Activated naive CD4-positive, alpha-beta T cell (primary cell): ENCODE measurements around the gene ZCCHC3.
"Not testable (repeated sequence)": the region's sequence is repeated elsewhere in the genome, so short reads cannot be mapped to it uniquely, and the experiment has no call there.

Experiments
- DNase-seq, 4 experiments: peaks; one replicate each; lab custom pipeline; 2025; lab: John Stamatoyannopoulos, UW

The ZCCHC3 gene, protein sequence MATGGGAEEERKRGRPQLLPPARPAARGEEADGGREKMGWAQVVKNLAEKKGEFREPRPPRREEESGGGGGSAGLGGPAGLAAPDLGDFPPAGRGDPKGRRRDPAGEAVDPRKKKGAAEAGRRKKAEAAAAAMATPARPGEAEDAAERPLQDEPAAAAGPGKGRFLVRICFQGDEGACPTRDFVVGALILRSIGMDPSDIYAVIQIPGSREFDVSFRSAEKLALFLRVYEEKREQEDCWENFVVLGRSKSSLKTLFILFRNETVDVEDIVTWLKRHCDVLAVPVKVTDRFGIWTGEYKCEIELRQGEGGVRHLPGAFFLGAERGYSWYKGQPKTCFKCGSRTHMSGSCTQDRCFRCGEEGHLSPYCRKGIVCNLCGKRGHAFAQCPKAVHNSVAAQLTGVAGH

DNA sequence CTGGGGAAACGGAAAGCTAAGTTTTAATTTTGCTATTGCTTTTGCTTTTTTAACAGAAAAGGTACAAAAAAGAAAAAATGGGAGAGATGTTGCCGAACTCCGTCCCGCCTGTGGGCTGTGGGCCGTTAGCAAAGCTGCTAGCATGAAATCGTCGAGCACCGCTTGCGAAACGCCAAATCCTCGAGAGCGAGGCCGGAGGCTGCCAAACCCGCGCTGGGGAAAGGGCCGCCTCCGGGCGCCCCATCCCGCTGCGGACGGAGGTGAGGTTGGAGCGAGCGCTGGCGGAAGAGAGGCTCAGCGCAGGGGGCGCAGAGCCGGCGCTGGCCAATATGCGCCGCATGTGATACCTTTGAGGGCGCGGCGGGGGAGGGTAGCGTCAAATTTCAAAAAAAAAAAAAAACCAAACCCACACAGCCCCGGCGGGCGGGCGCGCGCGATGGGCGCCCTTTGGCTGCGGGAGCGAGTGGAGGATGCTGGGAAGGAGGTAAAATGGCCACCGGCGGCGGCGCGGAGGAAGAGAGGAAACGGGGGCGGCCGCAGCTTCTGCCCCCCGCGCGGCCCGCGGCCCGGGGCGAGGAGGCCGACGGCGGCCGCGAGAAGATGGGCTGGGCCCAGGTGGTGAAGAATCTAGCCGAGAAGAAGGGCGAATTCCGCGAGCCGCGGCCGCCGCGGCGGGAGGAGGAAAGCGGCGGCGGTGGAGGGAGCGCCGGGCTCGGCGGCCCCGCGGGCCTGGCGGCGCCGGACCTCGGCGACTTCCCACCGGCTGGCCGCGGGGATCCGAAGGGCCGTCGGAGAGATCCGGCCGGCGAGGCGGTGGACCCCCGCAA lies at the start of gene ZCCHC3:
Gene ZCCHC3 (plus strand): TSS at position 473 of the 827 bp plus-strand sequence. CDS start 17 bp downstream, at position 490.
- DNase-seq: peak; percentile 54 to 81 (median 68)

DNA sequence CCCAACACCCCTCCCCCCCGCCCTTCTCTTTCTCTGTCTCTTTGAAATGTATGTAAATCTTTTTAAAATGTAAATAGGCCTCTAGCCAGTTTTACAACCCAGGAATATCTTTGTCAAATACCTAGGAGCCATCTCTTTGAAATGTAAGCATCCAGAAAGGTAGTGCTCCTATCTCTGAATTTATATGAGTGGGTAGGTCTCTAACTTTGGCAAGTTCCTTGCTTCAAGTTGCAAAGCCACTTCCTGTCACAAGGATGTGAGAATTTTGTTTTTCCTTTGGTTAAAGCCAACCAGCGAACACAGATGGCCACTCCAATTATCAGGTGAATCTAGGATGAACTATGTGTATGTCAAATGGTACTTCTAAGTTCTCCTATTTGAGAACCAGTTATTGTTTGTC lies 46.0 kb upstream of the ZCCHC3 start:
- no peak for DNase-seq

DNA sequence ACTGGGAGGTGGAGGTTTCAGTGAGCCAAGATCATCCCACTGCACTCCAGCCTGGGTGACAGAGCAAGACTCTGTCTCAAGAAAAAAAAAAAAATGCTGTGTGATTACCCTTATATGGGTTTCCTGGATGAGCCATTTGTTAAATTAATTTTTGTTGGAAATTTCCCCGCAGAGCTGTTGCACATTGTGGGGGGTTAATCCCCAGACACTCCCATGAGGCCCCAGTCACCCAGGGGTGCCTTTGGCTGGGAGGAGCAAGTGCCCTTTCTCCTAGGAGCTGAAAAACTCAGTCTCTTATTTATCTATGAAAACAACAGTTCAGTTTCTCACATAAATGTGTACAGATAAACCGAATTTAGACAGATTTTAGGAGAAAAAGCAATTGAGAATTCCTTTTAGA lies 44.6 kb upstream of the ZCCHC3 start:
- no peak for DNase-seq

DNA sequence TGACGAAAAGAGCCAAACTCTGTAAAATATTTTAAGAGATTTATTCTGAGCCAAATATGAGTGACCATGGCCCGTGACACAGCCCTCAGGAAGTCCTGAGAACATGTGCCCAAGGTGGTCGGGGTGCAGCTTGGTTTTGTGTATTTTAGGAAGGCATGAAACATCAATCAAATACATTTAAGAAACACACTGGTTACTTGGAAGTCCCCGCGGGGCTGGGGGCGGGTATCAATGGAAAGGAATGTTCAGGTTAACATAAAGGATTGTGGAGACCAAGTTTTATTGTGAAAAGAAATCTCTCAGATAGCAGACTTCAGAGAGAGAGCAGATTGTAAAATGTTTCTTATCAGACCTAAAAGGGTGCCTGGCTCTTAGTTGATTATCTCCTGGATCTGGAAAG lies 43.9 kb upstream of the ZCCHC3 start:
- not testable (repeated sequence) for DNase-seq

DNA sequence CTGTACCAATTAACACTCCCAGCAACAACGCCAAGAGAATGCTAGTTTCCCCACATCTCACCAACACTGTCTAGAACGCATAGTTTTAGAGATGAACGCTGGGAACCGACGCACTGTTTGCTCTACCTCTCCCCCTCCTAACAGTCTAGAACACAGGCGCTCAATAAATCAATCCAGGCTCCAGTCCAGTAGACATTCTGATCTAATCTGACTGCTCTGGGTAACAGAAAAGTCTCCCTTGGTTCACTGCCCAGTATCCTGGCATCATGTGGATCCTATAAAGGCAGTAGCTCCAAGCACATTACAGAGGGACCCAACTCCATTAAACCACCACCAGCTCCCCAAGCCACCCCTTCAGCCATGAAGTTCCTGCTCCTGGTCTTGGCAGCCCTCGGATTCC lies 40.0 kb upstream of the ZCCHC3 start, which contains the start of gene DEFB132:
Gene DEFB132 (plus strand): TSS at position 306 of the 400 bp plus-strand sequence. CDS start 55 bp downstream, at position 361.
- DNase-seq: no peak

DNA sequence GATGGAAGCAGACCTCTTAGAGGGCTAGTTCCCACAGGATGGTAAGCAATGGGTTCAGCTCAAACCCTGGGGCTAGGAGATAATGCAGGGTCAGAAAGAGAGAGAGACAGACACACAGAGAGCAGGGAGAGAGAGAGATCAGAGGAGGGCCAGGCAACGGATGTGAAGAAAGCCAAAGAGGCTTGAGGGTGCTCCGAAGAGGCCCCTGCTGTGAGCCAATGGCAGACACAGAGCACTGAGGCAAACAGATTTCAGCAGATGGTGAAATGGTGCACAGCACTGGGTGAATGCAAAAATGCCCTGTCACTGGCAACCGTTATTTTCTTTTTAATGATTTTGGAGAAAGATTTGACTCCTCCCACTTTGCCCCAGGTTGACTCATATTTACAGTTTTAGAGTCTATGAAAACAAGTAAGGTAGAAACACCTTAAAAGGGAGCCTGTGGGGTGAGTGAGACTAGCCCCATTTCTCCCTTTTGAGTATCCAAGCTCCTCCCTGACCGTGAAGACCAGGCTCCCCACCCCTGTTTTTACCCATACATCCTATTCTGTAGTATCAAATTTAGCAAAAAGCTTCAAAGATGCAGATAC lies 39.0 kb upstream of the ZCCHC3 start:
- DNase-seq: no peak

DNA sequence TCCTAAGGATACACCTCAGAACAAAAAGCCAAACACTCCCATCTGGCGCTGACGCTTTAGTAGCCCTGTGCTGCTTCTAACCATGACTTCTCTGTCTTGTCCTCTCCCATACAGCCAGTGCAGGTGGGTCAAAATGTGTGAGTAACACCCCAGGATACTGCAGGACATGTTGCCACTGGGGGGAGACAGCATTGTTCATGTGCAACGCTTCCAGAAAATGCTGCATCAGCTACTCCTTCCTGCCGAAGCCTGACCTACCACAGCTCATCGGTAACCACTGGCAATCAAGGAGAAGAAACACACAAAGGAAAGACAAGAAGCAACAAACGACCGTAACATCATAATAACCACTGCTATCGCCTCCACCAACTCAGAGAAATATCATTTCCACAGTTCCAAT lies 38.4 kb upstream of the ZCCHC3 start:
- no peak for DNase-seq

DNA sequence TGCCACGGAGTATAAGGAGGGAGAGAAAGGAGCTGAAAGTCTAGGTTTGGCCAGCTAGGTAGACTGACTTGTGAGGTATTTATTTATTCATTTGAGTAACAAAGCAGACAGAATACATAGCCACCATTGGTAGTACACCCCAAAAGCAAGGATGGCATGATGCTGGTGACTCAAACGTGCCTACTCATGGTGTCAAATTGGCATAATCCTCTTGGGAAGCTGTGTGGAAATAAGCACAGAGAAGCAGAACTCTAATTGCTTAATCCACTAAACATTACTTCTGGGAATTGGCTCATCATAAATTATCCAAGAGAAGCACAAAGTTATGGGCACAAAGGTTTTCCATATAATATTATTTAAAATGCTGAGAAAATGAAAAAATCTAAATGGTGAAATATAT lies 37.4 kb upstream of the ZCCHC3 start:
- no peak for DNase-seq

DNA sequence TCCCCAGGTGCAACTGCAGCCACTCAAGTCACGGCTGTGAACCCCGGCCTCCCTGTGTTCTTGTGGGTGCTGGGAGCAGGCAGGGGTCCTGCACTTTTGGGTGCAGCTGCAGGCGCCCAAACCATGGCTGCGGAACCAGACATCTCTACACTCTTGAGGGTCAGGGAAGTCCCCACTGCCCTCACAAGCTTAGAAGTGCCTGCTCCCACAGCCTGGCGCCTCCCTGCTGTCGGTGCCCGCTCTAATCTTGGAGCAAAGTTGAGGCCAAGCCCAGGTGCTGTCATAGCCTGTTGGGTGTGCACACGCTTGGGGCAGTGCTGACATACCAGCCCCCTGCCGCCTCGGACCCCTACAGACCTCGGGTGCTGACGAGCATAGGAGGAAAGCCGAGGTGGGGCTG lies 33.7 kb upstream of the ZCCHC3 start:
- DNase-seq: no peak

DNA sequence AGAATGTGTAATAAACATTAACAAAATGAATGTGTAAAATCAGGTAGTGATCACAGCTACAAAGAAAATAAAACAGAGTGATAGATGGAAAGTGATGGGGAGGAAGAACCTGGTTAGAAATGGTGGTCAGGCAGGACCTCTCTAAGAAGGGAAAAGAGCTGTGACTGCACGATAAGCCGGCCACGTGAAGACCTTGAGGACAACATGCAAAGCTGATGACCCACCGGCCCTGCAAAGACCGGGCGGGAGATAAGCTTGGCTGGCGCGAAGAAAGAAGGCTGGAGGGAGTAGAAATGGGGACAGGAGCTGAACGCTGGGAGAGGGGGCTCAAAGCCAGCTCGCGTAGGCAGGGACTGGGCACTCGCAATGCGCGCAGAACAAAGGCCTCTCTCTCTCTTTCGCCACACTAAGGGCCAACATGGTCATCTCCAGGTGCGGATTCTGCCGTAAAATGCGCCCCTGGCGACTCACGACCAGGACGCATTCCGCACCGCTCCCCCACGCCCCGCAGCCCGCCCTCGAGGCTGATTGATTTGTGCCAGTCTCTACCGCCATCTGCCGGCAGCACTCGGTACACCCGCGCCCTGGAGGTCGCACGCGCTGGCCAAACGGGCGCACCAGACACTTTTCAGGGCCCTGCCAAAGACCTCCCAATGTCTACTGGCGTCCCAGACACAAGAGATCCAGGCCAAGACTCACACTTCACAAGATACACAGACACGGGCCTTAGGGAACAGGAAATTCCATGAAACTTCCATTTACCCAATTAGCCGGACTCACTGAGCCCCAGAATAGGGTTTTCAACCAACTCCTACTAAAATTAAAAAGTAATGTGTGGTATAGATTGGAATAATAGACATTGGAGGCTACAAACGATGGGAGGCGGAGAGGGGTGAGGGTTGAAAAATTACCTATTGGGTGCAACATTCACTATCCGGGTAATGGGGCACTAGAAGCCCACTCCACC lies 30.5 kb upstream of the ZCCHC3 start:
- peak; percentile 84 to 89 (median 86) for DNase-seq

DNA sequence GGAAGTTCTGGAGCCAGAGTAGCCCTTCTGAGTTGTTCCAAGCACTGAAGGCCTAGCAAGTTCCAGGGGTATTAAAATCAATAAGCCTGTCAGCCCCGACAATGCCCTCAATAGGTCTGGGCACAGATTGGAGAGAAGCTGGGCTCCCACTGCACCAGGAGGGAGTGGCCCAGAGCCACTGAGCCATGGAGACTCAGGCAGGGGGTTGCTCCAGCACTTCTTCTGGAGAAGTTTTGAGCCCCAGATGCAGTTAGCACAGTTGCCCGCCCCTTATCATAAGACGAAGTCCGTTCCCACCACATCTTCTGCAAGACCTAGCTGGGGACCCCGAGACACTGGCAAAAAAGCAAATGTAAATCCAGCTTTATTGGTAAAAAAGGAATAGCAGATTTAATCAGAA lies 26.9 kb upstream of the ZCCHC3 start:
- DNase-seq: no peak

DNA sequence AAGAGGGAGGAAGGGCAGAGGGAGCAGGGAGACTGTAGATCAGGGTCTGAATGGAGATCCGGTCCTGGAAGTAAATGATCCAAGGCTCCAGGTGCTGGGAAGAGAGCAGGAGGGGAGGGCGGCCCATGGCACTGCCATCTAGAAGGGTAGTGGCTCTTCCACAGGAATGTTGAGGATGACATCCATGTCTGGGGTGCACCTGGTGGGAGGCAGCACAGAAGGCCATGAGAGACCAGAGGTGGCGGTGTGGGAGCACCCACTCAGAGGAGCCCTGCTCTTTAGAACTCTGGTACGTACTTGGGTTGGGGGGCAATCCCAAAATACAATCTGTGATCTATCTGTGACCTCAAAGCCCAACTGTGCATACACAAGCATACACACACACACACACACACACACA lies 26.3 kb upstream of the ZCCHC3 start:
- no peak for DNase-seq

DNA sequence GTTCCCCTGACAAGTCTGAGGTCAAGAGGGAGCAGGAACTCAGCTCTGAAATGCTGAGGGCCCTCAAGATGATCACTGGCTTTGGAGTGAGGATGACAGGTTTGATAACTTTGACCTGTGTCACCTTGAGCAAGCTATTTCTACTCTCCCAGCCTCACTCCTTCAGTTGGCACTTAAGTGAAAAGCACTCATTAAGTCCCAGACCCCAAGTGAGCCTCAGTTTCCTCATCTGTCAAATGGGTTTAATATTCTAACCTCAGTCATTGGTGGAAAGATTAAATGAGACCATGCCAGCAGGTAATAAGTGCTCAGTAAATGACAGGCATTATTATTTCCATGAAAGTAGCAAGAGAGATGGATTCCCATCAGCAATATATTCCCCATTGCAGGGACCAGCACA lies 25.8 kb upstream of the ZCCHC3 start:
- no peak for DNase-seq

DNA sequence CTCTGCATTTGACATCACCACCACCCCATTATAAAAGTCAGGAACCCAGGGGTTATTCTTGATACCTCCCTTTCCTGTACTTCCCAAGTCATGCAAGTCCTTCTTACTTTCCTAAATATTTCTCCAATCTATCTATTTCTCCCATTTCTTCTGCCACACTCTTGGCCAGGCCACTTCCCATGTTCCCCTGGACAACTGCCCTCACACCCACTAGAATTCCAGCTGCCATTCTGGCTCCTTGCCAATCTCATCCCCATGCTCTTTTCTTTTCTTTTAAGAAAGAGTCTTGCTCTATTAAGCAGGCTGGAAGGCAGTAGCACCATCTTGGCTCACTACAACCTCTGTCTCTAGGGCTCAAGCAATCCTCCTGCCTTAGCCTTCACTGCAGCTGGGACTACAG lies 24.7 kb upstream of the ZCCHC3 start:
- DNase-seq: no peak

DNA sequence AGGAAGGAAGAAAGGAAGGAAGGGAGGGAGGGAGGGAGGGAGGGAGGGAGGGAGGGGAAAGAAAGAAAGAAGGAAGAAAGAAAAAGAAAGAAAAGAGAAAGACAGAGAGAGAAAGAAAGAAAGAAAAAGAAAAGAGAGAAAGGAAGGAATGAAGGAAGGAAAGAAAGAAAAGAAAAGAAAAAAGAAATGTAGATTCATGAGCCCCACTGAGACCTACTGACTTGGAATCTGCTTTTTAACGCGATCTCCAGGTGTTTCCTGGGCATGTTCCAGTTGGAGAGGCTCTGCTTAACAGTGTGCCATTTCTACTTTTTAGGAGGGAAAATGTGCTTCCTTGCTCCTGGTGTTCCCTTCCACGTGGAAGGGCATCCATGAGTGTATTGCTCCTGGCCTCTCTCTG lies 23.5 kb upstream of the ZCCHC3 start:
- DNase-seq: no peak

DNA sequence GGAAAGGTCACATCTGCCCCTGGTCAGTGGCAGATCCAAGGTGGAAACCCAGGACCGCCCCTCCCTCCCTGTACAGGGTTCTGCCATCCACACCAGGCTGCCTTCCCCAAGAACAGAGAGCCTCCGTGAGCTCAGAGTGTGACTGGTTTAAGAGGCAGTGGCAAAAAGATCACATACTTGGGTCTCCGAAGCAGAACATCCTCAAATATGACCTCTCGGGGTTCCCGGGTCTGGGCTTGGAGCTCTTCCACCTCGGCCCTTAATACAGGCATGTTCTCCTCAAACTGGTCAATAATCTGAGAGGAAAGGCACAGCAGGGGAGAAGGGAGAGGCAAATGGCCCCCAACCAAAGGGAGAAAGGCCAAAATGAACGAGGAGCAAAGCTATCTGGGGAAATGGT lies 21.6 kb upstream of the ZCCHC3 start:
- no peak for DNase-seq

DNA sequence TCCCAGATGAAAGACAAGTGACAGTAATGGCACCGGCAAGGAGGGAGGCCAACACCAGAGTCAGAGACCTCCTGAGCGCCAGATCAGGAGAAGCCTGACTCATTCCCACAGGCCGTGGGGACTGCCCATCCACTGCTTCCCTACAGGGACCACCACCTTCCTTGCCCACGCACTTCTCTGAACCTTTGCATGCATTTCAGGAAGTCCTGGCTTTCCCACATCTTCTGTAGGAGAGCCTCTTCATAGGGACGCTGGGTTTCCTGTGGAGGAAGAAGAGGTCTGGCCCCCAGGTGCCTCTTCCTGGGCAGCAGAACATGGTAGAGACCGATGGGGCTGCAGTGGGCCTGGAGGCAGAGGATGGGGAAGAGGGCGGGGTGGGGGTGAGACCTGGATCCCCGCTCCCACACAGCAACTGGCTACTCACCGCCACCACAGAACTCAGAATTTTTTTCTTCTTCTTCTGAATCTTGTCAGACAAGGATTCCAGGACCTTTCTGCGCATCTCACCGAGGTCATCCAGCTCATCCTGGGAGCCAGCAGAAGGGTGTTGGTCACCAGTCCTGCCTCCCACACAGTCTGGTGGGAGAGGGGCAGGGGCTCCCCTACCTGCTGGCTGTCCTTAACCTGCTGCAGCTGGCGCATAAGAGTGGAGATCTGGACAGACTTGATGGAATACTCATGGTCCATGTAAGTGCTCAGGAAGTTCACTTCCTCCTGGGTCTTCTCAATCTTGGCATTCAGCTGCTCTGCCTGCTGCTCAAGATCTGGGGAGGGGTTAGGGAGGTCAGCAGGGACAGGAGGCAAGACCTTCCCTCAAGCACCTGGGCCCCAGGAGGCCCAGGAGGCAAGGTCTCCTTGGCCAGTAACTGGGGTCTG lies 20.5 kb upstream of the ZCCHC3 start:
- no peak for DNase-seq

DNA sequence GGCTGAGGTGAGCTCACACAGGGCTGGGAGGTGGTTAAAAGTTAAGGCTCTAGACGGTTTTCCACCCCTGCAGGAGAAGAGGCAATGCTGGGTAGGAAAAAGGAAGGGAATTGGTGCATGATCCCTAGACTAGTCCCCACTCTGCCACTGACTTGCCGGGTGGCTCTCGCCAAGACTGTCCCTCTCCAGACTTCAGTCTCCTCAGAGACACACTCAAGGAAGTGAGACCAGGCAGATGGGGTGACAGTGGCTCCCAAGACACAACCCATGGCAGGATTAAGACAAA lies 19.9 kb upstream of the ZCCHC3 start:
- DNase-seq: no peak

DNA sequence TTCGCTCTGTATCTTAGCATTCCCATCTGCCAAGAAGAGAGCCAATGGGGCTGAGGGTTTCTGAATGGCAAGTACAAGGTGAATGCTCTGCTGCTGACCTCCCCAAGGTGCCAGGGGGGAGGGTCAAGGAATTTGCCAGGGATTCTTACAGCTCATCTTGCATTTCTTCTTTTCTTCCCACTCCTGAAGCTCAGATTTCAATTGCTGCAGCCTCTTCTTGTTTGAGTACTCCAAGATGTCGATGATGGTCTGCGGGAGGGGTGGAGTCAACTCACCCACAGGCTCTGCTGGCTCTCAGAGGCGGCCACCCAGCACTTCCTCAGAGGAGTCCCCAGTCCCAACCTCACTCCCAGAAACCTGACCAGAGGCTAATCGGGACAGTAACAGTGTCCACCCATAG lies 19.2 kb upstream of the ZCCHC3 start:
- no peak for DNase-seq

DNA sequence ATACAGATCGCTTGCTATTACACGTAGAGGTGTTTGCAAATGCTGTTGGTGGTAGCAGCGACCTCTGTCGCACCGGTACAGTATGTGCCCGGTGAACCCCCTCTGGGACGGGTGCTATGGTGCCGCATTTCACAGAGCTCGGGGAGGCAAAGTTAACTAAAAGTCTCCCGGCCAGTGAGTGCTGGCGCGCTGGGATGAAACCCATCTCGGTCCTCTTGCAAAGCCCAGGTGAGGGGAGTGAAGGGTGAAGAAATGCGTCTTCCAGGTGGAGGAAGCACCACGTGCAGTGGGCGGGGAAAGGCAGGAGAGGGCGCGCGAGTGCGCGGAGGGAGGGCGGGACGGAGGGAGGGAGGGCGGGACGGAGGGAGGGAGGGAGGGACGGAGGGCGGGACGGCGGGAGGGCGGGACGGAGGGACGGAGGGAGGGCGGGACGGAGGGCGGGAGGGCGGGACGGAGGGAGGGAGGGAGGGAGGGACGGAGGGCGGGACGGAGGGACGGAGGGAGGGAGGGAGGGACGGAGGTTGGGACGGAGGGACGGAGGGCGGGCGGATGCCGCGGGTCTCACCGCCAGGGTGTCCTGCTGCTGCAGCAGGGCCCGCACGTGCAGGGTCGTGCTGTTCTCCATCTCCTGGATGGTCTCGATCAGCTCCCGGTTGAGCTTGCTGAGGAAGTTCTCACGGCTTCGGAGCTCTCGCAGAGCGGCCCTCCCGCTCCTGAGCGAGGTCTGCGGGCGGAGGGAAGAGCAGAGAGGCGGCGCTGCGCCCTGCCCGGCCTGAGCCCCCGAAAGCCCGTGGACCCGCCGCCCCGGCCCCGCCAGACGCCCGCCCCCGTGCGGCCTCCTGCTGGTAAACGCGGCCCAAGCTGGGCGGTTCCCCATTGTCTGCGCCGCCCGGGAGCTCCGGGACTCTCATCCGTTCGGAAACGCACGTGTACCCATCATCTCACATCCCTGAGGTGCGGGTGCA lies 18.5 kb upstream of the ZCCHC3 start:
- no peak for DNase-seq
